Karpas-422 (cell line): ENCODE measurements around the gene SH3BP2. TPM values are rescaled to one million over a fixed set of nuclear protein-coding genes. Genes with fewer than 3 reads are reported as not detected.
"Not testable (repeated sequence)": the region's sequence is repeated elsewhere in the genome, so short reads cannot be mapped to it uniquely, and the experiment has no call there.

Source experiments
- DNase-seq: peaks from one replicate; pipeline ENCODE4 v3.0.0-alpha.2; 2015
- H2AFZ ChIP-seq: fragments of 200-600 bp; sonication (generic); 2 replicates; pipeline ENCODE4 v1.6.1; 2014; ENCODE audit warnings: antibody characterized with exemption, low read length, mixed read lengths
- H3K27ac ChIP-seq: fragments of 200-600 bp; sonication (generic); 2 replicates; pipeline ENCODE4 v1.5.1; 2014; ENCODE audit warnings: mild to moderate bottlenecking, low read length, moderate library complexity
- H3K27me3 ChIP-seq: fragments of 200-600 bp; sonication (generic); 2 replicates; pipeline ENCODE4 v1.6.1; 2014; ENCODE audit warnings: low read length, mixed read lengths
- H3K36me3 ChIP-seq: fragments of 200-600 bp; sonication (generic); 2 replicates; pipeline ENCODE4 v1.6.1; 2014; ENCODE audit warnings: low read length, mixed read lengths; ENCODE audit not compliant: insufficient read depth
- H3K4me1 ChIP-seq: fragments of 200-600 bp; sonication (generic); 2 replicates; pipeline ENCODE4 v1.6.1; 2014; ENCODE audit warnings: mild to moderate bottlenecking, low read length, mixed read lengths
- H3K4me2 ChIP-seq: fragments of 200-600 bp; sonication (generic); 2 replicates; pipeline ENCODE4 v1.6.1; 2014; ENCODE audit warnings: low read length, low read depth, mild to moderate bottlenecking; ENCODE audit not compliant: poor library complexity, severe bottlenecking
- H3K4me3 ChIP-seq: fragments of 200-600 bp; sonication (generic); 2 replicates; pipeline ENCODE4 v1.5.1; 2014; ENCODE audit warnings: mild to moderate bottlenecking, antibody characterized with exemption, low read length, mixed read lengths
- H3K79me2 ChIP-seq: fragments of 200-600 bp; sonication (generic); 2 replicates; pipeline ENCODE4 v1.6.1; 2014; ENCODE audit warnings: mild to moderate bottlenecking, low read length, mixed read lengths
- H3K9ac ChIP-seq: fragments of 200-600 bp; sonication (generic); 2 replicates; pipeline ENCODE4 v1.6.0; 2014; ENCODE audit warnings: low read length
- H3K9me2 ChIP-seq: fragments of 200-600 bp; sonication (generic), shearing (Covaris generic); replicated peaks from 2 replicates; pipeline ENCODE4 v1.6.0; 2014; ENCODE audit warnings: mild to moderate bottlenecking, low read length, moderate library complexity; ENCODE audit not compliant: insufficient read depth
- H3K9me3 ChIP-seq: fragments of 300-700, 200-600 bp; sonication (generic); 2 replicates; pipeline ENCODE4 v1.6.1; 2014; ENCODE audit warnings: low read length, mixed read lengths
- H4K20me1 ChIP-seq: fragments of 200-600 bp; sonication (generic); 2 replicates; pipeline ENCODE4 v1.6.1; 2014; ENCODE audit warnings: mild to moderate bottlenecking, antibody characterized with exemption, low read length, low read depth; ENCODE audit not compliant: insufficient read depth
- total RNA-seq: library from RNA; depleted of rRNA; stranded (reverse); fragments of >200 nt; shearing (Covaris generic); gene quantifications from 2 replicates; pipeline ENCODE4 v1.2.3, GENCODE V29; 2014; ENCODE audit warnings: low replicate concordance

The SH3BP2 gene
- total RNA-seq, 1 experiment from 2014 or later = 17.2 TPM

DNA sequence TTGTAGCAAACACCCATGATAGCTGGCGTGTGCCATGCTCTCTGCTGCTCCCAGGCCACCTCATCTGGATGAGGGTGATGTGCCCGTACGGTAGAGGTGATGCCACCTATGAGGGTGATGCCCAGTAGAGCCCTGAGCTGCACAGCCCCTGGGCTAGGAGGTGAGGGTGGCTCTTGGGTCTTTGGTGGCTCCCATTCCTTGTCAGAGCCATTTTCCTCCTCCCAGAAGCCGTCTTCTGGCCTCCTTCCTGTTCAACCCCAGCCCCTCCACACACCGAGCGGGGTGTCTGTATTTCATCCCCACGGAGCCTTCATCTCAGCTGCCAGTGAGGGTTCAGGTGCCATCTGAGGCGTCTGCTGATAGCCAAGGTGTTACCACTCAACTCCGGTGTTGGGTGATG lies 24.8 kb upstream of the SH3BP2 start:
- Histone ChIP-seq H3K9me2 (no peaks in the 10 kb centered on the region), H3K4me2 (no peak overlapping the region), H3K27me3 (no peaks in the 10 kb centered on the region), H3K9ac (no peak overlapping the region), H3K27ac (no peak overlapping the region), H4K20me1 (no peaks in the 10 kb centered on the region), H3K9me3 (no peaks in the 10 kb centered on the region), H2AFZ (no peak overlapping the region), H3K4me3 (no peak overlapping the region), H3K79me2 (no peaks in the 10 kb centered on the region), H3K36me3 (no peaks in the 10 kb centered on the region), H3K4me1 (peaks cover 13% of the 10 kb centered on the region)
- no peak for DNase-seq

DNA sequence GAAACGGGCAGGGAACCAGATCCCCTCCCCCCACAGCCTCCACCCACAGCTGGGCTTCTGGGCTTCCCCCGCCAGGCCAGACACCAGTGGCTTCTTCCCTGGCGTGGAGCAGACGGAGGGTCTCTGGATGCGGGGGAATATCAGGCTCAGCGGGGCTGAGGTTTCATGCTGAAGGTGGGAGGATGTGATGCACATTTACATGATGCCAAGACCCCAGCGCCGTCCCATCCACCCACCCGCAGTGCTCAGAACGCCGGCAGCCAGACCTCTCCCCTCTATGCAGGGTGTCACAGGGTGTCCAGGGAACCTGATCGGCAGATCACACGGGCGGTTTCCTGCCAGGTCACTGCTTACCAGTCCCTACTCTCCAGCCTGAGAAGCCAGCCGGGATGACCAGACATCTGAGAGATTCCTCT lies 24.0 kb upstream of the SH3BP2 start:
- peaks cover 8% of the 10 kb centered on the region for H3K4me1 ChIP-seq
- no peaks in the 10 kb centered on the region for H3K79me2 ChIP-seq
- no peak overlapping the region for H3K27ac ChIP-seq
- no peak overlapping the region for H3K4me3 ChIP-seq
- H3K27me3 ChIP-seq = no peaks in the 10 kb centered on the region
- no peak overlapping the region for H3K9ac ChIP-seq
- H3K4me2 ChIP-seq = no peak overlapping the region
- no peak overlapping the region for H2AFZ ChIP-seq
- no peaks in the 10 kb centered on the region for H3K9me2 ChIP-seq
- DNase-seq = no peak
- H3K9me3 ChIP-seq = no peaks in the 10 kb centered on the region
- H4K20me1 ChIP-seq = no peaks in the 10 kb centered on the region
- no peaks in the 10 kb centered on the region for H3K36me3 ChIP-seq

GRCh38 chr4:2771264-2771663 lies 21.6 kb upstream of the SH3BP2 start:
- H4K20me1 ChIP-seq = no peaks in the 10 kb centered on the region
- H2AFZ ChIP-seq = no peak overlapping the region
- H3K4me3 ChIP-seq = no peak overlapping the region
- H3K36me3 ChIP-seq = no peaks in the 10 kb centered on the region
- no peak overlapping the region for H3K9ac ChIP-seq
- H3K9me3 ChIP-seq = no peaks in the 10 kb centered on the region
- H3K27me3 ChIP-seq = no peaks in the 10 kb centered on the region
- H3K79me2 ChIP-seq = no peaks in the 10 kb centered on the region
- no peaks in the 10 kb centered on the region for H3K9me2 ChIP-seq
- no peak for DNase-seq
- no peak overlapping the region for H3K4me2 ChIP-seq
- no peak overlapping the region for H3K27ac ChIP-seq
- H3K4me1 ChIP-seq = no peaks in the 10 kb centered on the region

- DNase-seq, H2AFZ ChIP-seq, H3K36me3 ChIP-seq, H3K79me2 ChIP-seq, H4K20me1 ChIP-seq, H3K4me3 ChIP-seq, H3K4me2 ChIP-seq, H3K9ac ChIP-seq, H3K9me3 ChIP-seq, H3K9me2 ChIP-seq, H3K27me3 ChIP-seq, H3K27ac ChIP-seq: not testable (repeated sequence)
- peaks cover 12% of the 10 kb centered on the region for H3K4me1 ChIP-seq
These were observed 12.2 kb upstream of the SH3BP2 start for GRCh38 chr4:2780643-2781042.

- no peaks in the 10 kb centered on the region for H4K20me1 ChIP-seq
- no peak overlapping the region for H2AFZ ChIP-seq
- no peak for DNase-seq
- H3K27ac ChIP-seq = no peak overlapping the region
- no peaks in the 10 kb centered on the region for H3K9me2 ChIP-seq
- H3K27me3 ChIP-seq = no peaks in the 10 kb centered on the region
- no peak overlapping the region for H3K4me2 ChIP-seq
- no peak overlapping the region for H3K9ac ChIP-seq
- H3K79me2 ChIP-seq = no peaks in the 10 kb centered on the region
- H3K4me1 ChIP-seq = peaks cover 25% of the 10 kb centered on the region
- no peaks in the 10 kb centered on the region for H3K9me3 ChIP-seq
- H3K4me3 ChIP-seq = no peak overlapping the region
- H3K36me3 ChIP-seq = no peaks in the 10 kb centered on the region
These were observed 11.0 kb upstream of the SH3BP2 start for GRCh38 chr4:2781911-2782310.

GRCh38 chr4:2783790-2784189 lies 9.1 kb upstream of the SH3BP2 start:
- DNase-seq = no peak
- Histone ChIP-seq H3K4me2 (no peak overlapping the region), H2AFZ (no peak overlapping the region)

GRCh38 chr4:2785613-2786012 lies 7.3 kb upstream of the SH3BP2 start:
- Histone ChIP-seq H3K27ac (no peak overlapping the region), H3K4me2 (peak overlapping the region; percentile 14), H3K9me3 (no peaks in the 10 kb centered on the region), H3K9ac (no peak overlapping the region), H4K20me1 (no peaks in the 10 kb centered on the region), H2AFZ (no peak overlapping the region), H3K9me2 (no peaks in the 10 kb centered on the region), H3K36me3 (no peaks in the 10 kb centered on the region), H3K4me3 (no peak overlapping the region), H3K4me1 (peaks cover 28% of the 10 kb centered on the region), H3K79me2 (no peaks in the 10 kb centered on the region), H3K27me3 (no peaks in the 10 kb centered on the region)
- peak; percentile 82 for DNase-seq

More at GRCh38 chr4:2783790-2784189, 9.1 kb upstream of the SH3BP2 start:
- no peak overlapping the region for H3K9ac ChIP-seq
- H3K27me3 ChIP-seq = no peaks in the 10 kb centered on the region
- no peak overlapping the region for H3K4me3 ChIP-seq
- H3K79me2 ChIP-seq = no peaks in the 10 kb centered on the region
- no peaks in the 10 kb centered on the region for H4K20me1 ChIP-seq
- no peaks in the 10 kb centered on the region for H3K36me3 ChIP-seq
- peaks cover 28% of the 10 kb centered on the region for H3K4me1 ChIP-seq
- H3K9me2 ChIP-seq = no peaks in the 10 kb centered on the region
- H3K27ac ChIP-seq = no peak overlapping the region
- no peaks in the 10 kb centered on the region for H3K9me3 ChIP-seq

DNA sequence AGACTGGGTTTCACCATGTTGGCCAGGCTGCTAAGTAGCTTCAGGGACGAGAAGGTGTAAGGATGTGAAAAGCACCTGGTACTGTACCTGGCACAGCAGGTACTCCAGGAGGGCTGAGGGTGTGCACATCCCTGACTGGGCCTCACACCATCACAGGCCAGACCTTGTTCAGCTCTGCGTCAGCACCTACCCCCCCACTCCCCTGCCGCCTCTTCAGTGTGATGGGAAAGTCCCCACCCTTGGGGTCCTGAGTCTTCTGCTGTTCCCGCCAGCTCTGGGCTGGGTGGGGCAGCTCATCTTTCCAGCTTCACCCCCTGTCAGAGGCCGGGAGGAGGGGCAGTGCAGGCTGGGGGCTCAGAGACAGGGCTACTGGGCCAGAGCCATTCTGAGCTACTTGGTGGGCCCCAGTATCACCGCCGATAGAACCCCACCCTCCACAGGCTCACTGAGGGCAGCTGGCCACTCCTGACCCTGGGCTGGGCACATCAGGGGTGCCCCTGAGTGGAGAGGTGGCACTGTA lies 6.7 kb upstream of the SH3BP2 start:
- Histone ChIP-seq H3K9ac (no peak overlapping the region), H4K20me1 (no peaks in the 10 kb centered on the region), H3K79me2 (no peaks in the 10 kb centered on the region), H3K4me3 (no peak overlapping the region), H3K9me2 (no peaks in the 10 kb centered on the region), H3K27me3 (no peaks in the 10 kb centered on the region), H3K27ac (no peak overlapping the region), H3K4me1 (peaks cover 28% of the 10 kb centered on the region), H3K9me3 (no peaks in the 10 kb centered on the region), H2AFZ (no peak overlapping the region; the same call in 1 of the 2 replicates), H3K36me3 (no peaks in the 10 kb centered on the region), H3K4me2 (peak overlapping the region; percentile 14)
- DNase-seq = no peak
